Measurements from ENCODE around the gene GAREM2.

DNA sequence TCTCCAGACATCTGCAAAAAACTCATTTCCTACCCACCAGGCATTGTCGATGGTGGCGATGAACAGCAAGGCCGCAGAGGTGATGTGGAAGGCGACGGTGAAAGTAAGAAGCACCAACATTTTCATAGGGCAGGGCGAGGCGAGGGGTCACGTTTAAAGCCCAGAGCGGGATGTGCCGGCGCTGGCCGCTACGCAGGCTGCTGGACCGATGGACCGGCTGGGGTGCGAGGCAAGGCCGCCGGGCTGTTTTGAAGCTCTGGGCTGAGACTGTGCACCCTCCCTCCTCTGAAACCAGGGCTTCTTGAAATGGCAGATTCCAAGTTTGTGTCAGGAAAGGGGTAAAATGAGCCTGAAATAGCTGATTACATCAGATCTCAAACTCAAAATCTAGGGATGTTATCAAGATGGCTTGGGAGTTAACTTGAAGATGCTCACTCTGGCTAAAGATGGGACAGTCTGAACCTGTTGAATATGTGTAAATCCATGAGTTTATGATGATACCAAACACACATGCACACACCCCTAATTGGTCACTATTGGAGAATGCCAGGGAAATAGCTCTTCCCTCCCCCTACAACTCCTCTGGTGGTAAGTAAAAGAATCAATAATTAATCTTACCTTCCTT lies 31.6 kb upstream of the GAREM2 start:
- TF ChIP-seq CTCF (IDR thresholded peaks at IDR 0.05; ENCODE audit: extremely low read depth in 1 of 2, insufficient read depth in 1 of 2, low read depth in 1 of 2, low read length in 2 of 2): no peak
- no peak for TF ChIP-seq POLR2A (IDR thresholded peaks at IDR 0.05; ENCODE audit: low read depth, low read length)
- TF ChIP-seq, protein P1, sequence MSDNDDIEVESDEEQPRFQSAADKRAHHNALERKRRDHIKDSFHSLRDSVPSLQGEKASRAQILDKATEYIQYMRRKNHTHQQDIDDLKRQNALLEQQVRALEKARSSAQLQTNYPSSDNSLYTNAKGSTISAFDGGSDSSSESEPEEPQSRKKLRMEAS (IDR thresholded peaks at IDR 0.05; ENCODE audit: insufficient read depth, insufficient read length): no peak
- no peak for TF ChIP-seq JUN (IDR thresholded peaks at IDR 0.05; ENCODE audit: borderline replicate concordance, insufficient read depth, insufficient read length, low read depth)
- TF ChIP-seq EZH2 (IDR thresholded peaks at IDR 0.05; ENCODE audit: borderline replicate concordance, low read depth, low read length, severe bottlenecking): no peak
- TF ChIP-seq GATA2 (IDR thresholded peaks at IDR 0.05; ENCODE audit: insufficient read depth, insufficient read length, low read depth, low read length): no peak
- no peak for TF ChIP-seq POLR2AphosphoS5 (IDR thresholded peaks at IDR 0.05; ENCODE audit: insufficient read depth, low read depth, low read length)
- no peak for TF ChIP-seq FOS (IDR thresholded peaks at IDR 0.05; ENCODE audit: borderline replicate concordance, insufficient read depth, low read length)
- TF ChIP-seq MYC (IDR thresholded peaks at IDR 0.05; ENCODE audit: low read depth, low read length): no peak

Data from endothelial cell of umbilical vein (primary cell).